GM13976 (cell line): Measurements from ENCODE around the gene SUN5.

Experiments used
- DNase-seq: peaks from one replicate; pipeline ENCODE4 v3.0.0; 2012; ENCODE audit warnings: low spot score
- CTCF ChIP-seq: IDR thresholded peaks from 2 replicates; pipeline ENCODE4 v1.5.1; 2012; ENCODE audit warnings: borderline replicate concordance, mild to moderate bottlenecking; ENCODE audit not compliant: insufficient read depth; ENCODE audit errors: extremely low read depth, missing control alignments, control extremely low read depth
- in situ Hi-C: fragments of 300-500 bp; cut with MboI; formaldehyde crosslinking; loops from one replicate; pipeline ENCODE4 v1.12.0; 2022; ENCODE audit warnings: low sequenced_read_pairs, mixed read lengths, inconsistent platforms; ENCODE audit not compliant: unreplicated experiment

The SUN5 gene

DNA sequence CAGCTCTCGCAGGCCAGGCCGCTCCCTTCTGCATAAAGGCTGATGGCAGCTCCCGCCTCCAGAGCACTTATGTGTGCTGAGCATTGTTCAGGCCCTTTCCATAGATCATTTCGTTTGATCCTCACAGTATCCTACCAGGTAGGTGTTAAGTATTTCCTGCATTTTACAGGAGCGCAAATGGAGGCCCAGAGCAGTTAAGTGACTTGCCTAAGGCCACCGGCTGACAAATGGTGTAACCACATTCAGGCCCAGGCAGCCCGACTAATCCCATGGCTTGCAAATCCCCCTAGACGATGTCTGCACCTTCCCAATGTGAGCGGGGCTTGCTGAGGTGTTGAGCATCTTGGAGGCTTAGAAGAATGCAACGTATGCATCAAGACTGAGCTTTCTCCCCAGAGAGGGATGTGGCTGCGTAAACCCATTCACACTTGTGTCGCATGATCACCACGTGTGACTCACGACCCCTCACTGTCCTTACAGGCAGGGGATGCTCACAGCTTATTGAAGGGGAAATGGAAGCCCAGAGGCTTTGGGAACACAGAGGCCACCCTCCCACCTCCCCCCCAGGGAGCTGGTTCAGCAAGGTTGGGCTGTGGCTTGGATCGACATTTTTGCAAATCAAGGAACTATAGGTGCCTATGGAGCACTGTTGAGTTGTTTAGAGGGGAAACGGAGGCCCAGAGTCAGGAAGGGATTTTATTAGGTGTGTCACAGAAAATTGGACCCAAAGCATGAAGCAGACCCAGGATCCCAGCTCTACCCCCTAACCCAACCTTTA, 10.3 kb upstream of the SUN5 start:
- no peak for TF ChIP-seq CTCF
- no peak for DNase-seq
- in situ Hi-C loops: no loop called here

- TF ChIP-seq CTCF: no peak
- DNase-seq: no peak
- in situ Hi-C loops: no loop called here
These were observed 9.6 kb upstream of the SUN5 start for GRCh38 chr20:33013701-33014326.

DNA sequence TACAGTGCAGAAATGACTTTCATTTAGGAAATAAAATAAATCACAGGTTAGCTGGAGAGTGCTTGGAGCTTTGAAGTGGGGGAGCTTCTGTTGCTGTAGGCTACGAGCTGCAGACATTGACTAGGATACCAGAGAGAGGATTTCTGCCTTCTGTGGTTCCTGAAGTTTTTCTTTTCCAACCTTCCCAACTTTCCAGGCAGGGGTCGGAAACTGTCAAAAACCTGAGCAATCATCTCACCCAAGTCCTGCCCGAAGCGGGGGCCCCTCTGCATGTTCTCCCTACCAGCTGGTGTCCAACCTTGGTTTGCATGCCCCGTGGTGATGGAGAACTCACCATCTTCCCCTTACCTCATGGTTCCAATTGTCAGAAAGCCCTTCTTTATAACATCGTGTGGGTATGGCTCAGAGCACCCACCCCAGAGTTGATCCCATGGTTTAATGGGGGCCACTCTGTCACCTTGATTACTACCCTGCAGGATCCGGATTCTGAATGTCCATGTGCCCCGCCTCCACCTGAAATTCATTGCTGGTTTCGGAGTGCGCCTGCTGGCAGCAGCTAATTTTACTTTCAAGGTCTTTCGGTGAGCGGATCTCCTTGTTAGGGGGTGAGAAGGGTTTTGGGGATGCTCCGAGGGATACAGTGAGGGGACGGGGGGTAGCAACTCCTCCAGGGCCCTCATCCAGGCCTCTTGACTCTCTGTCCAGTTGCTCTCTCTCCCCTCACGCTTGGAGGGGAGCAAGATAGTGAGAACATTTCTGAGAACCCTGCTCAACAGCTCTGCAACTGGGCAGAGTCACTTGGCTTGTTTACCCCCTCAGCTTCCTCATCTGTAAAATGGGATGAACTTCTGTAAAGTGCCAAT, 8.3 kb upstream of the SUN5 start:
- DNase-seq: no peak
- in situ Hi-C loops: no loop called here
- no peak for TF ChIP-seq CTCF

DNA sequence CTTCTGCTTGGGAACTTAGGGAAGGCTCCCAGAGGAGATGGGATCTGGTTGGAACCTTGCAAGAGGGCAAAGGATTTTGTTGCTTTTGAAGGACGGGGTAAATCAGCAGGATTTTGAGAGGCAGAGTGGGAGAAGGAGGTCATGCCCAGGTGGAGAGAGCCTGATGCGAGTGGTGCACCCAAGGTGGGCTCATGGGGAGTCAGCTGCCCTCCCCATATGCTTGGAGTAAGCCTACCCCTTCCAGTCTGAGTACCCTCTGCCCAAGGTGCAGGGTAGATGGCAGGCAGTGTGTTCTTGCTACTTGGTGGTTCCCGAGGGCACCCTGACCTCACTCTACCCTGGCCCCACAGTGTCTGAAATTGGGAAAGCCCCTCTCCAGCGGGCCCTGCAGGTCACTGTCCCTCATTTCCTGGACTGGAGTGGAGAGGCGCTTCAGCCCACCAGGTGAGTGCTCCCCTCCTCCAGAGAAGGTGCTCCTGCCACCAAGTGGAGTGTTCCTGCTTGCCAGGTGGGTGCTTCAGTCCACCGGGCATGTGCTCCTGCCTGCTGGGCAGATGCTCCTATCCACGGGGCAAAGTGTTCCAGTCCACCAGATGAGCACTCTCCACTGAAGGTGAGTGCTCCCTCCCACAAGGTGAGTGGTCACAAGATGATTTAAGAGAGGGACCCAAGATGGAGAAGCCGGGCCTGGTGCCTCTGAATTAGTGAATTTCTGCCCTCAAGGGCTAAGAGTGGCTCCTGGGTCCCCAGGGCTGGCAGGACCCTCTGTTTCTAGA, 6.6 kb upstream of the SUN5 start:
- no peak for DNase-seq
- no peak for TF ChIP-seq CTCF
- in situ Hi-C loops: no loop called here

- DNase-seq: no peak
- TF ChIP-seq CTCF: no peak
- in situ Hi-C loops: no loop called here
These were observed 5.9 kb upstream of the SUN5 start for GRCh38 chr20:33010133-33010504.
